DMS114 treated with DMSO at 0.1 percent for 48 hours (cell line): ENCODE measurements around the gene TMCC2.

ENCODE experiments used
- DNase-seq: peaks from one replicate; lab custom pipeline; 2025; ENCODE audit not compliant: unreplicated experiment; lab: John Stamatoyannopoulos, UW

Gene TMCC2

DNA sequence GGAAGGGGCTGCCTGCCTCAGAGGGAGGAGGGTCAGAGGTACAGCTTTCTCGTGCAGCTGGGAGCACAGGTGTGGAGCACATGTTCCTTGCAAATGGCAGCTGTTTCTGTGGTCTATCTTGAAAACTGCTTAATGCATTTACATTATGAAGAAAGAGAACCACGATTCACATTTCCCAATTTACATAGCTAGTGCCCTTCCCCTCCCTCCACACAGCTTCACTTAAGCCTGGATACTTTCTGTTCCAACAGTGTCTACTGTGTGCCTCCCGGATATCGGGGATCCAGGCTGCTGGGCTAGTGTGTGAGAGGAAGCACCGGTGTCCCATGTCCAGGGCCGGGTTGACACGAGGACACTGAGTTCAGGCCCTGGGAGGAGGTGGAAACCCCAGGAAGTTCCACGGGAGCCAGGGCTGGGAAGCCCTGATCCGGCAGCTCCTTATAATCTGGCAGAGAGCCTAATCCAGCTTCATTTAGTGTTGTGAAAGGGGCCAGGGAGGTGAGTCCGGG, 31.6 kb downstream of the TMCC2 start:
- no peak for DNase-seq

DNA sequence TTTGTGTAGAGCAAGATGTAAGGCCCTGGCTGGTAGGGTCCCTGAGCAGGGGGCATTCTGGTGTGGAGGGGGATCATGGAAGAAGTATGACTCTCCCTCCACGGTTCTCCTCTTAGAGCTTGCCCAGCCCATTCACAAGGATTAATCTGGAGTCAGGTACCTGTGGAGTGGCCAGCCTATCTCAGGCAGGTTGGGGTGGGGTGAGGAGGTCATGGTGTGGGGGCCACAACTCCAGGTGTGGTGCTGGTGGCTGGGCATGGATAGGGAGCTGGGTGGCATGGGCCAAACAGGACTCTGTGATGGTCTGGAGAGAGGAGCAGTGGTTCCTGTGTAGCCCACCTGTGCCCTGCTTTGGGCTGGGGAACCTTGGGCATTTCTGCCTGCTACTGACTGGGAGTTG, 32.3 kb downstream of the TMCC2 start:
- no peak for DNase-seq

DNA sequence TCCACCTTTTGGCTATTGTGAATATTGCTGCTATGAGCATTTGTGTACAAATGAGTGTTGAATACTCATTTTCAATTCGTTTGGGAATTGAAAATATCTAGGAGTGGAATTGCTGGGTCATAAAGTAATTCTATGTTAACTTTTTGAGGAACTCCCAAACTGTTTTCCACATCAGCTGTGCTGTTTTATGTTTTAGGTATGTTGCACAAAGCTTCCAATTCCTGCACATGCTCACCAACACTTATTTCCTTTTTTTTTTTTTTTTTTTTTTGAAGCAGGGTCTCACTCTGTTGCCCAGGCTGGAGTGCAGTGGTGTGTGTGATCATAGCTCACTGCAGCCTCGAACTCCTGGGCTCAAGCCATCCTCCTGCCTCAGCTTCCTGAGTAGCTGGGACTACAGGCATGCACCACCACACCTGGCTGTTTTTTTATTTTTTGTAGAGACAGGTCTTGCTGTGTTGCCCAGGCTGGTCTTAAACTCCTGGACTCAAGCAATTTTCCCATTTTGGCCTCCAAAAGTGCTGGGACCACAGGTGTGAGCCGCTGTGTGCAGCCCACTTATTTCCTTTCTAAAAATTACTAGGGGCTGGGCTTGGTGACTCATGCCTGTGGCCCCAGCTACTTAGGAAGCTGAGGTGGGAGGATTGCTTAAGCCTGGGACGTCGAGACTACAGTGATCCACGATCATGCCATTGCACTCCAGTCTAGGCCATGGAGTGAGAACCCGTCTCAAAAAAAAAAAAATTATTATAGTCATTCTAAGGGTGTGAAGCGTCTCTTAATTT, 33.4 kb downstream of the TMCC2 start:
- no peak for DNase-seq

DNA sequence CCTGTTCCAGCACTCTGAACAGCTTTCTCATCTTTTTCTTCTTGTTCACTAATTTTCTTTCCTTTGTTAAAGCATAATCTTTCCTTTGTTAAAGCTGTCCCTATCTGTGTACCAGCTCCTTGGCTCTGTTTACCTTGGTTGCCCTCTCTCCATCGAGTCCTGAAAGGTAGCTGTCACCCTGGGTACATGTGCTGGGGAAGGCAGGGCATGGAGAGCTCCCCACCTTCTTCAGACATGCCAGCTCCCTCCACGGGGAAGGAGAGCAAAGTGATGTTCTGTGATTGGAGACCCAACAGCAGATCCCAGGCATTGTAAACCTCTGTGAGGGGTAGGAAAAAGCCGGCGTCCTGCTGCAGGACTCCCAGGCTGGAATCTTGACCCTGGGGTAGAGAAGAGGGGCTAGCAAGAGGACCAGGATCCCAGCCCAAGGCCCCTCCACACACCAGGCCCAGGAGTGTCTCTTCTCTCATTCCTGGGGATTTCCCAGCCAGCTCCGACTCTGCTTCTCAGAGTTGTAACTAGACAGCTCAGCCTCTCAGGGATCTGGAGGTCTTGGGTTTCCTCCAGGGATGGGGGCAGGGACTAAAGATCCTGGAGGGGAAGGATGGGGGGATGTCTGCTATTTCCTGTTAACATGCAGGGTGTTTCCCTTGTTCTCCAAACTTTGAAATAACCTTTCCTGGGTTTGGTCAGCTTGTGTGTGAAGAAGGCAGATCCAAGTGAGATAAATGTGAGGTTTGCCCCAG, 34.4 kb downstream of the TMCC2 start:
- DNase-seq = no peak

DNA sequence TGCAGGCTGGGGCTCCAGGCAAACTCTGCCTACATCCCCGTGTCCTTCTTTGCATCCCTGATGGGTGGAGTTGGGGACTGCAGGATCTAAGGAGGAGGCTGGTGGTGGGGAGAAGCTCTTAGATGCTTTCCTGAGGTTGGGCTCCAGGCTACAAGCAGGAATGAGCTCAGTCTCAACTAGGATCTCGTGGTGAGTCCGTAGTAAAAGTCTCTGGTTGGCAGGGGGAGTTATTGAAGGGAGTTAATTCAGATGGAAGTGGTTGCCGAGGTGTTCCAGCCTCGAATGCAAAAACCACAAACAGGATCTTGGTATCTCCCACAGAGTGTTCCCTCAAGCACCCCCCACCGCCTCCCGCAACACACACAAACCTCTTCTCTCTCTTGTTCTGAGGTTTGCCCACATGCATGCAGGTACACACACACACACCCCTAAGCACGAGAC, 35.0 kb downstream of the TMCC2 start:
- no peak for DNase-seq

DNA sequence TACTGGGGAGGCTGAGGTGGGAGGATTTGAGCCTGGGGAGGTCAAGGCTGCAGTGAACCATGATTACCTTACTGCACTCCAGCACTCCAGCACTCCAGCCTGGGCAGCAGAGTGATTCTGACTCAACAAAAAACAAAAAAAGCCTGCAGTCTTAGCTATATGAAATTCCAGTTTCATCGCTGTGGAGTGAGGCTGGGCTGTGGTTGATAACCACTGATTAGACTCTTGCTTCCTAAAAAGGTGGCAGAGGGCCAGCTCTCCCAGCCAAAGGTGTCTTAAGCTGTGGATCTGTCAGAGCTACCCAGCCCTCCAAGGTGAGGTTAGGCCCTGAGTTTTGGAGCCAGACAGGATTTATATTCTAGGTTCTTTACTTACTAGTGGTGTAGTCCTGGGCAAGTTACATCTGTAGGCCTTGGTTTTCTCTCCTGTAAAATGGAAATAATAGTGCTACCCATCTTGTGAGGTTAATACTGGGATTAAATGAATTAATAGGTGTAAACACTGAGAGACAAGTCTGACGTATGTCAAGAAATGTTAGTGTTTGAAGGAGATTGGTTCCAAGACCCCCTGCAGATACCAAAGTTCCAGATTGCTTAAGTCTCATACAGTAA, 35.9 kb downstream of the TMCC2 start:
- DNase-seq = no peak

DNA sequence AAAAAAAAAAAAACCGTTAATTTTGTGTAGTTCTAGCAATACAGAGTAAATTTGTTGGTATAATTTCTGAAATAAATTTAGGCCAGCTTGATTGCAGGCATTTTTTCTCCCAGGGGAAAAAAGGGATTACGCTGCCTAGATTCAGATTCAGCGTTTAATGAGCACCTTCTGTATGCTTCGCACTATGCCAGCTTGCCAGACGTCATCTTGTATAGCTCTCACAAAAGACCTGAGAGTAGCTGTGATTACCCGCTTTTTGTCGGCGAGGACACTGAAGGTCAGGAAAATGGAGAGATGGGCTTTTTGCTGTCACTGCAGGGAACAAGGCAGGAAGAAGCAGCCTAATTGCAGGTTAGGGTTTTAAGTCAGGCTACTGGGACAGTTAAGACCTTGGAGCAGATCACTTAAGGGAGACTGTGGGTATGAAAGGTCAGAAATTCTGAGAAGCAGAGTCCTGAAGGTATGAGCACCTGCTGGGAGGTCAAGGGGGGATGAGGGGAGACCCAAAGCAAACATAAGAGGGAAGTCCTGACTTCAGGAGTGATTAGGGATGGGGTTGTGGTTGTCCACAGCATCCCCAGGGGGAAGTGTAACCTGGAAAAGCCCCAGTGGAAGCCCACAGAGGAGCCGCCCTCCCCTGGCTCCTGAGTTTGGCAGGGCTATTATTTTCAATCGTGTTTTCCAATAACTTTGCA, 39.0 kb downstream of the TMCC2 start:
- DNase-seq = no peak

DNA sequence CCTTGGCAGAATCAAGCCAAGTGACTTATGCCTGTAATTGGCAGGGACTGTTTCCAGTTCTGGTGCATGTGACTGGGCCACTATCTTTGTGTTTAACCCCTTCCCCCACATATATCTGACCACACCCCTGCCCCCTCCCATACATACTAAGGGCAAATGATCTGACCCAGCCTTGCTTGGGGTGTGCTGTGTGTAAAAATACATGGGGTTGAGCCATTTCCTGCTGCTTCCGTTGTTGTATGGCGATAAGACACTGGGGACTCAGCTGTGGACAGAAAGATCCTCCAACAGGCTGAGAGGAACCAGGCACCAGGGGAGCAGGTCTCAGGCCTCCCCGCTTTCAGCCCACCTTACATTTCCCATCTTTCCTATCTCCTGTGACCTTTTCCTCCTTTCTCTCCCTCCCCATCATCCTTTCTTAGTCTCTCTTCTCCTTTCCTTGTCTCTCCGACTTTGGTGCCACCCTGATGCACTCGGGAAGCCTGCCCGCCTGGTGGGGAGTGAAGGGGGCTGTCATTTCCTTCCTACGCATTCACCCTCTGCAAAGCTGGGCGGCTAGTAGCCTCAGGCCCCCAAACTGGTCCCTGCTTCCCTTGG, 39.7 kb downstream of the TMCC2 start:
- no peak for DNase-seq

DNA sequence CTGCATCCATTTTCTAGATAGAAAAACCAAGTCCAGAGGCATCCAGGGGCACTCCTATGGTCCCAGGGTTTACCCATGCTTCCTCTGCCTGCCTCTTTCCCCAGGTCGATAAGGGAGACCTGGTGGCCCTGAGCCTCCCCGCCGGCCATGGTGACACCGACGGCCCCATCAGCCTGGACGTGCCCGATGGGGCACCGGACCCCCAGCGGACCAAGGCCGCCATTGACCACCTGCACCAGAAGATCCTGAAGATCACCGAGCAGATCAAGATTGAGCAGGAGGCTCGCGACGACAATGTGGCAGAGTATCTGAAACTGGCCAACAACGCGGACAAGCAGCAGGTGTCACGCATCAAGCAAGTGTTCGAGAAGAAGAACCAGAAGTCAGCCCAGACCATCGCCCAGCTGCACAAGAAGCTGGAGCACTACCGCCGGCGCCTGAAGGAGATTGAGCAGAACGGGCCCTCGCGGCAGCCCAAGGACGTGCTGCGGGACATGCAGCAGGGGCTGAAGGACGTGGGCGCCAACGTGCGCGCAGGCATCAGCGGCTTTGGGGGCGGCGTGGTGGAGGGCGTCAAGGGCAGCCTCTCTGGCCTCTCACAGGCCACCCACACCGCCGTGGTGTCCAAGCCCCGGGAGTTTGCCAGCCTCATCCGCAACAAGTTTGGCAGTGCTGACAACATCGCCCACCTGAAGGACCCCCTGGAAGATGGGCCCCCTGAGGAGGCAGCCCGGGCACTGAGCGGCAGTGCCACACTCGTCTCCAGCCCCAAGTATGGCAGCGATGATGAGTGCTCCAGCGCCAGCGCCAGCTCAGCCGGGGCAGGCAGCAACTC, 41.3 kb downstream of the TMCC2 start:
- DNase-seq = no peak

DNA sequence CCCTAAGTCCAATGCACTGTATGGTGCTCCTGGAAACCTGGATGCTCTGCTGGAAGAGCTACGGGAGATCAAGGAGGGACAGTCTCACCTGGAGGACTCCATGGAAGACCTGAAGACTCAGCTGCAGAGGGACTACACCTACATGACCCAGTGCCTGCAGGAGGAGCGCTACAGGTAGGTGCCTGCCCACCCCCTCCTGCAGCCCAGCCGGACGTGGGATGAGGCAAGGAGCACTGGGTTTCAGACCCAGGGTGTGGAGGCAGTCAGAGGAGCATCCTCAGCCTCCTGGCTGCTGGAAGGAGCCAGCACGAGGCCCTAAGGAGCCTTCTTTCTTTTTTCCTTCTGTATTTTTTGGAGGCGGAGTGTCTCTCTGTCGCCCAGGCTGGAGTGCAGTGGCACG, 42.0 kb downstream of the TMCC2 start:
- DNase-seq = no peak

DNA sequence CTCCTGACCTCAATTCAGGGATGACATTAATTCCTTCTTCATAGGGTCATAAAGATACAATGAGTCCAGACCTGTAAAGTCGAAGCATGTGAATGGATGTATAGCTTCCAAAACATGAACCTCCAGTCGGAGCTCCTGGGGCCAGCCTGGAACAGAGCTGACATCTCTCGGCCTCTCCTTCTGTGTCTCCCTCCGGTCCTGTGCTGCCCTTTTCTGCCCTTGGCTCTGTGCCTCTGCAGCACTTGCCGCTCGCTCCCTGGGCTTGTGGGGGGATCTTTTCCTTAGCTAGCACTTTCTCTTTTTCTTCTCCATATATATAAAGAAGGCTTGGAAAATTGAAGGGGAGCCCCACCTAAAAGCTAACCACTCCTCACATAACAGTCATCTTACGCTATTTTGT, 42.5 kb downstream of the TMCC2 start:
- no peak for DNase-seq

DNA sequence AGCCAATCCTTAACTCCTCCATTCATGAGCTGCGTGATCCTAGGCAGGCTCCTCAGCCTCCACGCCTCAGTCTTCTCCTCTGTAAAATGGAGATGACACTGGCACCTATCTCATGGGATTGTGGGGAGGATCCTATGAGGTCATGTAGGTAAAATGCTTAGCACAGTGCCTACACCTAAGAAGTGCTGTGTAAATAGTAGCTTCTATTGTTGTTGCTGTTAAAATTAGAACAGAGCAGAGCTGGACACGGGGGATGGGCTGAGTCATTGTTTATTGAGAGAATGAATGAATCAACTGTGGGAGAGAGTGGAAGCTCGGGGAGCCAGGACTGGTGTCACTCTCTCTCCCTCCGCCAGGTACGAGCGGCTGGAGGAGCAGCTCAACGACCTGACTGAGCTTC, 43.0 kb downstream of the TMCC2 start:
- DNase-seq = no peak

DNA sequence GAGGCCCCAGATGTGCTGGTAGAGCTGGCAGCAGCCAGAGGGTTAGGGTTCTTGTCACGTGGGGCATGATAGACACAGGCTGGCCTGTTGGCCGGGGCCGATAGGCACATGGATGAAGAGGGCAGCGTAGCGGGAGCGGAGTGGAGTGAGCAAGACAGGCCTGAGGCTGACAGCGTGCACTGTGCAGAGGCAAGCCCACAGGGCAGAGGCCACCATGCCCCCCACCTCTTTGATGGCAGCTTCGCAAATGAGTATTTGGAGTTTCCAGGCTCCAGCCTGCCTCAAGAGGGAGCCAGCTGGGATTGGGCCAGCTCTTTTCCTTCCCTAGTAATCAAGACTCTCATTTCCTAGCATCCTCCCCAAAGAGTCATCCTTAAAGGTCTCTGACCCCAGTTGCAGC, 43.5 kb downstream of the TMCC2 start:
- no peak for DNase-seq

DNA sequence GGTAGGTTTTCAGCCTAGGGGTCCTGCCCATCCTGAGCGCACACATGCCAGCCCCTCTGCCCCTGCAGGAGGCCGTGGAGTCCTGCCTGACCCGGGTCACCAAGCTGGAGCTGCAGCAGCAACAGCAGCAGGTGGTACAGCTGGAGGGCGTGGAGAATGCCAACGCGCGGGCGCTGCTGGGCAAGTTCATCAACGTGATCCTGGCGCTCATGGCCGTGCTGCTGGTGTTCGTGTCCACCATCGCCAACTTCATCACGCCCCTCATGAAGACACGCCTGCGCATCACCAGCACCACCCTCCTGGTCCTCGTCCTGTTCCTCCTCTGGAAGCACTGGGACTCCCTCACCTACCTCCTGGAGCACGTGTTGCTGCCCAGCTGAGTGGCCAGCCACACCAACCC, 44.0 kb downstream of the TMCC2 start:
- DNase-seq = no peak

DNA sequence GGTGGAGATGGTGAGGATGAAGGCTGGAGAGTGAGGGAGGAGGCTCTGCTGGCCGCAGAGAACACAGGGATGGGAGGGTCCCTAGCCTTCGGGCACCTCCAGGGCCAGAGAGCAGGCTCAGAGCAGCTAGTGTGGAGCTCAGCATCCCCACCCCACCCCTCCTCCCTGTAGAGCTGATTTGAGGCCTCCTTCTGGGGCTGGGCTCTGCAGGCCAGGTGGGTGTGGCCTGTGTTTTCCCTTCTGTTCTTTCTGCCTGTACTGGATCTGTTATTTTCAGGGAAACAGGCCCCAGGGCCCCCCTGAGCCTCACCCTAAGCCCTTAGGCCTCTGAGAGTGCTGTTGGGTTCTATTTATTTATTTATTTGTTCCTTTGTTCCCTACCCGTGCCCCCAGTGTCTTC, 44.8 kb downstream of the TMCC2 start:
- DNase-seq = no peak

DNA sequence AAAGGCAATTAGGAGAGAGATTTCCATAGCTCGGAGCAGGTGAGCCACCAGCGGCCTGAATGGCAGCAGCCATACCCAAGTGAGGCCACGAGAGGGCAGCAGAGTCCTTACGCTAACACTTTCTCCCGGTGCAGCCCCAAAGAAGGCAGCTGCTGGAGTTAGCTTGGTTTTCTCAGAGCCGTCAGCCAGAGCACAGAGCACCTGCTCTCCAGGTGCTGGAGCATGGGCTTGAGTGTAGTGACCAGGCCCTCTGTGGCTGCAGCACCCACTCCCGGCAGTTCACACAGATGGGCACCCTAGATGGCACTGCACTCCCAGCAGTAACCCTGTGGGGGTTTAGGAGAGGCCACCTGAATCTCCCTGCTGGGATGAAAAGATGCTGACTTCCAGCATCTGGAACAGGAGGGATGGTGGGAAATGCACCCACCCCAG, 45.8 kb downstream of the TMCC2 start:
- DNase-seq = peak; percentile 52

DNA sequence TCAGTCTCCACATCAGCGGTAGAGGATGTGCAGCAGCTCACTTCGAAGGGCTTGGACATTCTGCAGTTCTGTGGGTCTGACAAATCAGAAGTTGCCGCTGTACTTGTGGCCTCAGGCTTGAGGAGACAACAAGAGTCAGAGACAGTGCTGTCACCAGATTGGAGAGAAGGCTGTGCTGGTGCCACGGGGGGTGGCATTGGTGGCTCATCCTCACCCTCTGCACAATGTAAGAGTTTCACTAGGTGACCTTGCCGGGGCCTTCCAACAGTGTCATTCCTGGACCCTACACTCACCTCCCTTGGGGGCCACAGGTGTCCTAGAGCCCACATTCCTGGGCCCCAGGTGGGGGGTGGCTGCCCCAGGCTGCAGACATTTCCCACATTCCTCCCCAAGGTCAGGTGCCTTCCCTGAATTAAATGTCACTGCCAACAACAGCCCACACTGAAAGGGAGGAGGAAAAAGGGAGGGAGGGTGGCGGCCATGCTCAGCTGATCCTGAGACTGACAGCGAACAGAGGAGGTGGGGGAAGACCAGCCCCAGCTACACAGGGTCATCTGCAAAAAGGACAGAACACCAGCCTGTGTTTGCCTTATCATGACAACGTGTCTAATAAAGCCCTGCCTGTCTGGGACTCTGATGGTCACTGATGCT, 46.4 kb downstream of the TMCC2 start:
- no peak for DNase-seq

DNA sequence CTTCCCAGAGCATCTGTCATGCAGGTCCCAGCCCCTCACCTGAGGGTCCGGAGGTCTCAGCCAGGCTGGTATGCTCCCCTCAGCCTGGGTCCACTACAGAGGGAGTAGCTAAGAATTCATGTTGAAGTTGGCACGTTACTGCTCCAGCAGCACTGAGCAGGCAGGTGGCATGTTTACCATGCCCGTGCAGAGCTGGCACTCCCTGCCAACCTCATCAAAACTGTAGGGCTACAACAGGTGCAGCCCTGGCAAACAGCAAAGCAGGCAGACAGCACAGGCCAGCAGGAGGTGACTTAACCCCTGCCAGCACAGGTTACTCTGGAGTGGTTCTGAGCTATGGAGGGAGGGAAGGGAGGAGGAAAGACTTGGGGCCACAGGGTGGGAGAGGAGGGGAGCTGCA, 47.4 kb downstream of the TMCC2 start:
- no peak for DNase-seq

DNA sequence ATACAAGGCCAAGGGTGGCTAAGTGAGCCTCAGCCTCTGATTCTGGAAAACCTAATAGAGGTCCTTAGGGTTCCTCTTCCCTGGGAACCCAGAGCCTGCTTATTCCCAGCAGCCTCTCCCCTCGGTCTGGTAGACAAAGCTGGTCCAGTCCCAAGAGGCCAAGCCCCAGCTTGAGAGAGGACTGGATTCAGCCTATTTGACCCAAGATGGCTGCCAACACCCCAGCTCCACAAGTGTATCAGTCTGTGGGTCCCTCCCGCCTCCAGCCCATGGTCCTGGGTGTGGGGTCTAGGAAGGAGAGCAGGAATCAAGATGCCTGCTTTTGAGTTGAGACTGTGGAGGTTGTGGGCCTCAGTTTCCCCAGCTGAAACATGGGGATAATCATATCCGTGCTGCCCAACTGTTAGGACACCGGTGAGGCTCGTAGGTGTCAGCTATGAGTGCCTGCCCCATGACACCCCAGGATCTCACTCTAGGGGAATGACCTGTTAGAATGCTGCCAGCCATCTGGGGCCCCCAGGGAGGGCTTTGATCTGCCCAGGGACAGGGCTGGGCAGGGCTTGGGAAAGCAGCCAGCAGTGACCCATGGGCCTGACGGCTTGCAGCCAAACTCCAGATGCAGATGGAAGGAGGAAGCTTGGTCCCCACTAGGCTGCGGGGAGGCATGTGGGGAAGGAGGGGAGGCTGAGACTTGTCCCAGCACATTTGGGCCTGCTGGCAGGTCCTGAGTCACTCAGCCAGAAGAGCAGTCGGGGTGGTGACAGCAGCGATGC, 48.4 kb downstream of the TMCC2 start:
- no peak for DNase-seq
